ENCODE results near the gene PKNOX1.
"Not testable (repeated sequence)": the region's sequence is repeated elsewhere in the genome, so short reads cannot be mapped to it uniquely, and the experiment has no call there.

The PKNOX1 gene

DNA sequence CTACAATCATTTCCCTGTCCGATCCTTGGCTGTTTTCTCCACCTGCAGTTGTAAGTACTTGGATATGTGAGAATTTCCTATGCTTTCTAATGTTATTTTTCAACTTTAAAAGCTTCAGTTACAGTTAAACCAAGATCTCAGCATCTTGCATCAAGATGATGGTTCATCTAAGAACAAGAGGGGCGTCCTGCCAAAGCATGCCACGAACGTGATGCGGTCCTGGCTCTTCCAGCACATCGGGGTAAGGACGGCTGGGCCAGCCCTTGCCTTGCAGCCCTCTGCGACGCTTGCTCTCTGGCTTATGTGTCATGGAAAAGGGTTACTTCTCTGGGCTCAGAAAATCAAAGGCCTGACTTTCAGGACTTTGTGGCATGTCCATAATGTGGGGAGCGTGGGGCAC lies 46.8 kb downstream of the PKNOX1 start:
- no peak for DNase-seq

DNA sequence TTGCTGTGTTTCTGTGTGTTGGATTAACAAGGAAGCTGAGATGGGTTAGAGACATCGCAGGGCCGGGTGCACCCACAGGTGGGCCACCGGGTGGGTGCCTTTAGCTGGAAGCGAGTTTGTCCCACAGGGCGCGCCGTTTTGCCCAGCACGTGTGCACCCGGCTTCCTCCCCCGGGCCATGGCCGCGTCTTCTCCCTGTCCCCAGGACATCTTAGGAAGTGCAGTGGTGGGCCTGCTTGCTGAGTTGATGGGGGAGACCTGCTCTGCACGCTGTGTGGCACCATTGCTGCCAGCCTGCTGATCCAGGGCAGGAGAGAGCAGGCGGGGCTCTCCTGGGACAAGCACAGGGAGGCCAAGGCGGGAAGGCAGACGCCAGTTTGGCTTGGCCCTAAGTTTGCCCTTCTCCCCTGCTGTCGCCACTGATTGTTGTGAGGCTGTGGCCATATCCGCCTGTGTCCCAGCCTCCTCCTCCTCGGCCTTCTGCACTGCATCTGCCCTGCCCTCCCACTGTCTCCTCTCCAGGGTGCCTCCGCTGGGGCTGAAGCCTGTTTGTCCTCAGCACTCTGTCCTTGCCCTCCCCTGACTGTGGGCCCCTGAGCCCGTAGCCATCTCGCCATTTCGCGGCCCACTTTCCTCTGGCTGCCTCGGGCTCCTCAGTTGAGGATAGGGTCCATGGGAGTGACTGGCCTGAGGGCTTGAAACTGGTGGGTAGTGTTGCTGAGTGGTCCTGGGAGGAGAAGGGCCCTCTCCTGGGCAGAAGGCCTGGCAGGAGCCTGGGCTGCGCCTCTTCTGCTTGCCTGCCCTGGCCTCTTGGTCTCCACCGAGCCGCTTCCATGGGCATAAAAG lies 47.6 kb downstream of the PKNOX1 start:
- DNase-seq = no peak

- DNase-seq = no peak
Observed at GRCh38 chr21:43023175-43023574, 48.8 kb downstream of the PKNOX1 start.

DNA sequence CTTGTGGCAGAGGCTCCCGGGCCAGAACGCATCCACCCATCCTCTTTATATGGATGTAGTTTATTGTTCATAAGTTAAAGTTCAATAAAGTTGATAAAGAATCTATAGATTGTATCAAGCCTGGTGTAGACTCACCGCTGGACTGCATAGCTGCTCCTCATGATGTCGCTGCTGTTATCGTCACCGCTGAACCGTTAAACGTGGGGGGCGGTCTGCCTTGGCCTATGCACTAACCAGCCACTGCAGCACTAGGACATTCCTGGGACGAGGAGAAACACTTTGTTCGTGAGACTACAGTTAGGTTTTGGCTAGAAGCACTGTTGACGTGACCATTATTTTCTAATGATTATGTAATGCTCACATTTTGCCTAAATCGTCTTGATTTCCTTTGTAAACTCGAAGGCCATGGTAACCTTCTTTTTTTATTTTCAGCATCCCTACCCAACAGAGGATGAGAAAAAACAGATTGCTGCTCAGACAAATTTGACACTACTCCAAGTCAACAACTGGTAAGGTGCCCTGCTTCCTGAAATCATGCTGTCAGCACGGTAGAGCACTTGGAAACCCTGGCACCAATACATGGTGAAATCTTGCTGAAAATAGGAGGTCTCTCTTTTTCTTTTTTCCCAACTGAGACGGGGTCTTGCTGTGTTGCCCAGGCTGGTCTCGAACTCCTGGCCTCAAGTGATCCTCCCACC lies 50.2 kb downstream of the PKNOX1 start:
- no peak for DNase-seq

DNA sequence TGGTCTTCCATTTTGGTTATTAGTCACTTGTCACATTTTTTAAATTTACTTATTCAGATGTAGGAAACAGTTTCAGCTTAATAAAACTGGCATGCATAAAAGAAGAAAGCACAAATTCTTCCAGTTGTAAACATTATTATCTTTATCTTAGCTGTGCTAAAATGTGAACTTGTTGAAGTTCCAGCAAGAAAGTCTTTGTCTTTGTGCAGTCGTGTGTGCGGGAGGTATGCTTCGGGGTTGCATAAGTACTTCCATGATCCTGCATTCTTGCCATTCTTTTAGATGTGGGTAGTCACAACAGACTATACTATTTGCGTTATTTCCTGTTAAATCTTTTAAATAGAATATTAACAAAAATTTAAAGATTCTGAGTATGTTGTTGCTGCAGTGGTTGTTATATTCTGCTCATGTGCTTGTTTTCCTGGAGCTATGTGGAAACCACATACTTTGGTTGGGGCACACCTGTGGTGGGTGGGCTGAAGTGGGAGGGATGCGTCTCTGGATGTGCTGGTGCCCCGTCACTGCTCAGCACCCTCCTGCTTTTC lies 51.3 kb downstream of the PKNOX1 start:
- DNase-seq = no peak

- no peak for DNase-seq
Observed at GRCh38 chr21:43027846-43028731, 53.7 kb downstream of the PKNOX1 start.

- DNase-seq = no peak
Observed at GRCh38 chr21:43029785-43030184, 55.4 kb downstream of the PKNOX1 start.

GRCh38 chr21:43031121-43031619 lies 56.8 kb downstream of the PKNOX1 start:
- DNase-seq = no peak

DNA sequence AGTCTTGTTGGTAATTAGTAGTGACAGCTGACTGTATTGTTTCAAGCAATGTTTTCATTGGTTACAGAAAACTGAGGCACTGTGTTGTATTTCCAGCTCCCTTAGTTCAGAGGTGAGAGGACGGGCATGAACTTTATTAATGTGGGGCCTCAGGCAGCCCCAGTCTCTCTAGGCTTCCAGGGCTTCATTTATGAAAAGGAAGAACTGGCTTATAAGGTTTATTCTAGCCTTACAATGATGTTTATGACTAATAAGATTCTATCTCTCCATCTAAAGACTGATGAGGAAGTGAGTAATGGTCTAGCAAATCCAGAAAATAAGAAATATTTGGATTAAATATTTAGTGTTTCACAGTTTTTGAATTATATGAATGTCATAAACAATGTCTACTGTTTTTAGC lies 59.7 kb downstream of the PKNOX1 start:
- no peak for DNase-seq

DNA sequence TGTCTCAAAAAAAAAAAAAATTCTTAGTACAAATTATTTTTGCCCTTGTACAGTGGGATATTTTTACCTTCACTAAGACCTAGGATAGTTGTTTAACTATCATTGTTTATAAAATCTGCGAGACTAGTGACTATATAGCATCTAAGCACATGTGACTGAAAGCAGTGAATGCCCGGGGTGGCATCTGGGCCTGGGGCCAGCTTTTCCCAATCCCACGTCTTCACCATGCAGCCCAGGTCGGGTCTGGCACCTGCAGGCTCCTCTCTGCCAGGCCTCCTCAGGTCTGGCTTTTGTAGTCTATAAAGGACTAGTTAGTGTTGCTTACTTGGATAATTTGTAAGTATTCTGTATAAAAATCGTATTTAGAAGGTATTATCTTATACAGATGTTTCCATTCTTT lies 60.5 kb downstream of the PKNOX1 start:
- DNase-seq = no peak

DNA sequence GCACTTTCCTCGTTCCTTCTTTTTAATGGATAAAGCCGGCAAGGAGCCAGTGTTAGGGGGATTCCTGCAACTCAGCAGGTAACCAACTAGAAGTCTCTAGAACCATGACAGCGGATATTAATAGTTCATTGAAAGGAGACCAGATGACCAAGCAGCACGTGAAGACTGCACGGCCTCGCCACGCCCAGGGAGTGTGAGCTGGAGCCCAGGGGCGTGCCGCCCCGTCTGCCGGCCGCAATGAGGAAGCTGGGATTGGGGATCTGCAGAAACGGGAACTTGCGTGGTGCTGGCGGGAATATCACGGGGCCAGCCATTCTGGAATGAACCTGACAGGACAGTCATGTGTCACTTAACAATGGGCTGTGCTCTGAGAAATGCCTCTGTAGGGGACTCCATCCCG lies 62.5 kb downstream of the PKNOX1 start:
- DNase-seq = not testable (repeated sequence)

DNA sequence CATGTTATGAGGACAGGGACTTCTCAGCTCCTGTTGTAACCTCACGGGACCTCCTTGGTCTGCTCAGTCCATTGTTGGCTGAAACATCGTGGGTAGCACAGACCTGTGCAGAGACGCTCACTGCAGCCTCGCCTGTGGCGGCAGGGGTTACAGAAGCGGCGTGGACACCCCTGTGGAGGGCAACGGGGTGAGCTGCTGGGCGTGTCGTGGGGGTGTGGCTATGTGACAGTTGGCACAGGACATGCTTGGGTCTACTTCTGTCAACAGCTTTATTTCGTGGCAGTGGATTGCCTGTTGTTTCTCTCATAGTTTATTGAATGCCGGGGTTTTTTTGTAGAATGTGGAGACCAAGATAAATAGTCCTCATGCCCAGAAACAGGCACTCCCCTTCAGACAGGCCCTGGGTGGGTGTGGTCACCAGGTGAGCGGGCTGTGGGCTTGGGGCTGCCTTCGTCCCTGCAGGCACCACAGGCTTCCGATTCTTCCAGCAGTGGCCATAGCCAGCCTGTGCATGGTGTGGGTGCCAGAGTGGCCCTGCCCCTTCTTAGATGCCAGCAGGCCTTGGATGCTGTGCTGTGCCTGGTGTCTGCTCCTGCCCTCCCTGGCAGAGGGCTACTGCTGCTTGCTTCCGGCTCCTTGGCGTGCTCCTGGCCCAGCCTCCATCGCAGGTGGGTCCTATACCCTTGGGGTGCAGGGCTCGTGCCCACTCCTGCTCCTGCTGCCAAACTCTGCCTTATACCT lies 63.7 kb downstream of the PKNOX1 start:
- DNase-seq = peak; percentile 13

GRCh38 chr21:43038659-43039044 lies 64.3 kb downstream of the PKNOX1 start:
- DNase-seq = not testable (repeated sequence)

- DNase-seq = peak; percentile 3
Observed at GRCh38 chr21:43042169-43042568, 67.8 kb downstream of the PKNOX1 start.

GRCh38 chr21:43043291-43043690 lies 68.9 kb downstream of the PKNOX1 start:
- not testable (repeated sequence) for DNase-seq

DNA sequence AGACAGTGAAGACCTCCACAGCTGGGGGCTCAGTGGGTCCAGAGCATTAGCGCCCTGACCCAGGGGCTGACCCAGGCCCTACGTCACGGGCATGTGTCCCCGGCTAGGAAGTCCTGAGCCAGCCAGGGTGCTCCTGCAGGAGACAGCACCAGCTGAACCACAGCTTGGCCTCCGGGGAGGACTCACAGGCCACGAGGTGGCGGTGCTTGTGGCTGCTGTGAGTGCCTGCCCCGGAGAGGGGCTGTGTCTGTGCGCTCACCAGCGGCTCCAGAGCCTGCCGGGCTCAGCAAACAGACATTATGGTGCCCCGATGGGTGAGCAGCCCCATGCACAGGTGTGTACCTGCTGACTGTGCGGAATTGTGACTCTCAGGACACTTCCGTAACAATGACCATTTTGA lies 70.2 kb downstream of the PKNOX1 start:
- peak; percentile 6 for DNase-seq

DNA sequence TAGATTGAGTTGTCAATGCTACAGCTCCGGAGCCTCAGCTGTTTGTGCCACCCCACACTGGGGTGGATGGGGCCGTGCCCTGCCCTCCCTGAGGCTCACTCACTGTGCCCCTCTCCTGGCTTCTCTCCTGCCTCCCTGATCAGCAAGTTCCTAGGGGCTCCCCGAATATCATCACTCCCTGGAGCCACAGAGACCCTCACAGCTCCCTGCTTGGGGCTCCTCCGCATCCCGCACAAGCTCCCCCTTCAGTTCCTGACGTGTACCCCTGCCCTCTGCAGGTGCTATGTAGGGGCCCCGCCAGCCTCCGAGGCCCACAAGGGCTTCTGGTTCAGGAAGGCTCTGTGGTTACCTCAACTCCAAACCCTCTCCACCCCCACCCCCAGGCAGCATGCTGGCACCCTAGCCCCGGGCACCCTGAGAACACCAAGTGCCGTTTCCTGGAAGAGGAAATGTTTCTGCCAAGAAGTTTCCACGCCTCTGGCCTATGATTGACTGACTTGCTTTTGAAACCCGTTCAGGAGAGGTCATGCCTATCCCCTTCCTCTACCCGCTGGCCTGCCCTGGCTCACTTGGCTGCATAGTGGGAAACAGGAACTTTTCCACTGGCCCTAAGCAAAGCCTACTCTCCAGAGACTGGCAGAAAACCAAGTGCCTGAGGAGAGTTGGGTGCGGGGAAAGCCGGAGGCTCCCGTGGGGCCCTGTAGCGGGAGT lies 71.0 kb downstream of the PKNOX1 start:
- DNase-seq = peak; percentile 30

DNA sequence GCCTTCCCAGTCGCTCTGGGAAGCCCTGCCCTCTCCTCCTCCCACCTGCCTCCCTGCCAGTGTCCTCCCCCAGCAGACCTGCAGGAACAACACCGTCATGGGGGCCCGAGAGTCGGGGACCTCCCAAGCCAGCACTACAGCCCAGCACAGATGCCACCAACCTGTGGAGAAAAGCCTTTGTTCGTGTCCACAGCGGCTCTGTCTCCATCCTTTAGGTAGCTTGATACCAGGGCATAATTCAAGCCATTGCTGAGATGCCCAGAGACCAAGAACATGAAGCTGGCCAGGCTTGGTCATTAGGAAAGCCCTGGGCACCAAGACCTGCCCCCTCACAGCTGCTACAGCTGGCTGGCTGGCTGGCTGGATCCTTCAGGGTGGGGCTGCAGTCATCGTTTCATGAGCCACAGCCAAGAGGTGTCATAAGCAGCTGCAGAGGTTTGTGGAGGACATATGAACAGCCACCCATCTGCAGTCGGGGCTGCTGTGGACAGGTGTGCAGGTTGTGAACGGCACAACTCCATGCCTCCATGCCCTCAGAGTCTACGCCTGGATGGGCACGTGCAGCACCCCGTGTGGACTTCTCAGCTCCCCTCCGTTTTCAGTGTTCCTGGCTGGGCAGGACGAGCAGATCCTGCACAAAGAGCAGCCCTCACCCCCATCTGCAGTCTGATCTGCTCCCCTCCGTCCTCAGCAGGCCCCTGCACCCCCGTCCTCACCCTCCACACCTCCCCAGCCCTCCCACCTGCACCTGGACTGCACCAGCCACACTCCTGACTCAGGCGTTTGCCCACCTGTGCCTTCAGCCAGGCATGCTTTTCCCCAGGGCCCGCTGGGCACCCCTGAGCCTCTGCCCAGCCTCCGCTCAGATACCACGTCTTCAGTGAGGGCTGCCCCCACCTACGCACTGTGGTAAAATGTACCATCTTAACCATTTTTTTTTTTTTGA lies 71.8 kb downstream of the PKNOX1 start:
- DNase-seq = peak; percentile 42

DNA sequence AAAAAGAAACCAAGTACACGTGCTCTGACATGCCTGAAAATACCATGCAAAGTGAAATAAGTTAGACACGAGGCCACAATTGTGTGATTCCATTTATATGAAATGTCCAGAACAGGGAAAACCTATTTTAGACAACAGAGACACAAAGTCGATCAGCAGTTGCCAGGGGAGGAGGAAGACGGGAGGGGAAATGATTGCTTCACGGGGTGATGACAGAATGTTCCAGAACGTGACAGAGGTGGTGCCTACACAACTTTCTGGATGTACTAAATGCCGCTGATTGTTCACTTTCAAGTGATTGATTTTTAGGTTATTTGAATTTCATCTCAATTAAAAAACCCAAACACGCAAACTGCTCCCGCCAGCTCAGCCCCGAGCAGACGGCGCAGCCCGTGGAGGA lies 78.8 kb downstream of the PKNOX1 start:
- not testable (repeated sequence) for DNase-seq
